HUES48 (cell line): ENCODE data around the gene ADSS1.
A peak's percentile ranks its signal among the peaks of the same experiment; 100 is the strongest.

Experiments used
- H3K27ac ChIP-seq: one replicate; pipeline ENCODE4 v1.7.0; 2013; ENCODE audit warnings: low read depth, low read length, inconsistent platforms
- H3K27me3 ChIP-seq: 2 replicates; pipeline ENCODE4 v1.6.1; 2013; ENCODE audit warnings: mild to moderate bottlenecking, low read length; ENCODE audit not compliant: control insufficient read depth, insufficient read depth
- H3K36me3 ChIP-seq: 2 replicates; pipeline ENCODE4 v1.6.1; 2013; ENCODE audit warnings: low read length; ENCODE audit not compliant: control insufficient read depth, insufficient read depth
- H3K4me1 ChIP-seq: 2 replicates; pipeline ENCODE4 v1.6.1; 2013; ENCODE audit warnings: mild to moderate bottlenecking, low read length; ENCODE audit not compliant: control insufficient read depth, insufficient read depth
- H3K4me3 ChIP-seq: 2 replicates; pipeline ENCODE4 v1.5.1; 2013; ENCODE audit warnings: mild to moderate bottlenecking, low read depth, low read length
- H3K9ac ChIP-seq: 2 replicates; pipeline ENCODE4 v1.6.1; 2013; ENCODE audit warnings: mild to moderate bottlenecking, low read depth, low read length, moderate library complexity
- H3K9me3 ChIP-seq: 2 replicates; pipeline ENCODE4 v1.6.1; 2013; ENCODE audit warnings: low read length; ENCODE audit not compliant: control insufficient read depth, insufficient read depth

The ADSS1 gene

GRCh38 chr14:104768437-104769323 is 44.7 kb downstream of the ADSS1 start:
- Histone ChIP-seq H3K4me3 (peak overlapping the region; percentile 27; the same call in 1 of the 2 replicates), H3K36me3 (peaks cover 32% of the 10 kb centered on the region), H3K27me3 (no peaks in the 10 kb centered on the region), H3K27ac (peak overlapping the region; percentile 46), H3K4me1 (no peaks in the 10 kb centered on the region; the same call in 1 of the 2 replicates), H3K9ac (no peak overlapping the region), H3K9me3 (peaks cover 5% of the 10 kb centered on the region)

DNA sequence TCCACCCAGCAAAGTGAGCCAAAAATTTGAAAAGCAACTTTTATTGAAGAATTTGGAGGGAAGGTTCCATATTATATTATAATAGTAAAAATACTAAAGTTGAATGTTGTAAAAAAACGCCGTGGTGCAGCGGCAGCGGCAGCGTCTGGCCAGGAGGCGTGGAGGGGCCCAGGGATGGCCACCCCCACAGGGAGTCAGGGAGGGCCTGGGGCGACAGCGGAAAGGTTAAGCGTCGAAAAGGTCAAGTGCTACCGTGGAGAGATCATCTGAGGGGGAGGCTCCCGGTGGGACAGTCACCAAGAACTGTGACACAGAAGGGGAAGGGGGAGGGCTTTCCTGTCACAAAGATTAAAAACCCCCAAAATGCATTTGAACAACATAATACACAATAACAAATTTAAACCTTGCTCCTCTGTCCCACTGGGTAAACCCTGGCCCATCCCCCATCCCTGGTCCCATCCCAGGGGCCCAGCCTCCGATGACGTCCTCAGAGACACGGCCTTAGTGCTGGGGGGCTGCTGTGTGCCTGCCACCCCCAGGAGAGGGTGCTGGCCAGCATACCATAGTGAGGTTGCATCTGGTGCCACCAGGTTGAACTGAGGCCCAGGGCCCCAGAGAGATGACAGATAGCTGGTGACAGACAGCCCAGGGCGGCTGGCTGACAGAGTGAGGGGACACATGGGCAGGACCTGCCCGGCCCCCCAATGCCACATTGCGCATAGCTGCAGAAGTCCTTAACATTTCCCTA is 45.5 kb downstream of the ADSS1 start:
- H3K27me3 ChIP-seq = no peaks in the 10 kb centered on the region
- H3K36me3 ChIP-seq = peaks cover 32% of the 10 kb centered on the region
- no peak overlapping the region for H3K27ac ChIP-seq
- no peak overlapping the region for H3K9ac ChIP-seq
- peaks cover 5% of the 10 kb centered on the region for H3K9me3 ChIP-seq
- no peaks in the 10 kb centered on the region; the same call in 1 of the 2 replicates for H3K4me1 ChIP-seq
- H3K4me3 ChIP-seq = no peak overlapping the region

GRCh38 chr14:104770072-104770579 is 46.1 kb downstream of the ADSS1 start:
- Histone ChIP-seq H3K27me3 (no peaks in the 10 kb centered on the region), H3K4me1 (no peaks in the 10 kb centered on the region; the same call in 1 of the 2 replicates), H3K36me3 (peaks cover 33% of the 10 kb centered on the region), H3K9ac (no peak overlapping the region), H3K27ac (no peak overlapping the region), H3K9me3 (peaks cover 5% of the 10 kb centered on the region), H3K4me3 (no peak overlapping the region)

DNA sequence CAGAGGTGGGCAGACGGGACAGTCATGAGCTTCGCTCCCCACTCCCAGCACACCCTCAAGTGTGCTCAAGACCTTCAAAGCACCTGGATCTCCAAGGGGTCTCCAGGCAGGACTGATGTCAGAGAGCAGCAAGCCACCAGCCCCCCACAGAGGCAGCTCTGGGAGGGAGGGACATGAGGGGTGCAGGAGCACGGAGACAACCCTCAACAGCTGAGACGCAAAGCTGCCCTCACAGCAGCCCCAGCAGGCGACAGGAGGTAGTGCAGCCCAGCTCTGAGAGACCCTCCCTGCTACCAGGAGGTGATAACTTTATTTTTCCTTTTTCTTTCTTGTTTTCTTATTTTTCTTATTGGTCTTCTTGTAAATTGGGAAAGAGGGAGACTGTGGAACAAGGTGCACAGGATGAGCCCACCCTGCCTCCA is 46.8 kb downstream of the ADSS1 start:
- Histone ChIP-seq H3K9ac (no peak overlapping the region), H3K27ac (no peak overlapping the region), H3K9me3 (peaks cover 5% of the 10 kb centered on the region), H3K36me3 (peaks cover 38% of the 10 kb centered on the region), H3K4me1 (no peaks in the 10 kb centered on the region; the same call in 1 of the 2 replicates), H3K4me3 (no peak overlapping the region), H3K27me3 (no peaks in the 10 kb centered on the region)

- no peaks in the 10 kb centered on the region; the same call in 1 of the 2 replicates for H3K4me1 ChIP-seq
- H3K36me3 ChIP-seq = peaks cover 38% of the 10 kb centered on the region
- H3K9me3 ChIP-seq = peaks cover 5% of the 10 kb centered on the region
- H3K27me3 ChIP-seq = no peaks in the 10 kb centered on the region
- H3K4me3 ChIP-seq = no peak overlapping the region
- no peak overlapping the region for H3K27ac ChIP-seq
- H3K9ac ChIP-seq = no peak overlapping the region
These were observed 47.3 kb downstream of the ADSS1 start for GRCh38 chr14:104771374-104771773.

DNA sequence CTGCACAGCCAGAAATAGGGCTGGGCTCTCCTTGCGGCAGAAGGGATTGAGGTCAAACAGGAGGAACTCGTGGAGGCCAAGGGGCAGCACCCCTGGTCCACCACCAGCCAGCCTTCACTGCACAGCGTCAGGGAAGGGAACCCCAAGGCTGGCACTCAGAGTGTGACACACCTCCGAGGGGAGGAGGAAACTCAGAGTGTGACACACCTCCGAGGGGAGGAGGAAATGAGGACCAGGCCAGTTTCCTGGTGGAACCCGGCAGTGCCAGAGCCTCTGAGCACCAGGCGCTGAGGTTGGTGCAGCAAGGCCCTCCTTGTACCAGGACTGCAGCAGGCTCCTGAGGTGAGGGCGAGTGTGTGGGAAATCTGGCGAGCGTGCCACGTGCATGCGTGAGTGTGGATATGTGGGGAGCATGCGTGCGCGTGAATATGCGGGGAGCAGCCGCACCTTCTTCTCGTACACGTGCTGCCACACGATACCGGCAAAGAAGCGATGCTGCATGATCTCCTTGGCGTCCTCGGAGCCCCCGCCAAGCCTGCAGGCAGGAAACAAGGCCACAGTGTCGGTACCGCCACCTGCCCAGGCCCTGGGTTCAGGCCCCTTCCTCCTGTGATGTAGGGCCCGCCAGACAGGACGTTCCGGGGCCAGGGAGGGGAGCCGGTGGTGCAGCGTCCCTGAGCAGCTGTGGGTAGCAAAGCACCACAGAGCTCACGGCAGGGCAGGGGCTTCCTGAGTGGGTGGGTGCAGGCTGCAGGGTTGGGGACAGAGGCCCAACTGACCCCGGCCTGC is 48.1 kb downstream of the ADSS1 start:
- peaks cover 38% of the 10 kb centered on the region for H3K36me3 ChIP-seq

DNA sequence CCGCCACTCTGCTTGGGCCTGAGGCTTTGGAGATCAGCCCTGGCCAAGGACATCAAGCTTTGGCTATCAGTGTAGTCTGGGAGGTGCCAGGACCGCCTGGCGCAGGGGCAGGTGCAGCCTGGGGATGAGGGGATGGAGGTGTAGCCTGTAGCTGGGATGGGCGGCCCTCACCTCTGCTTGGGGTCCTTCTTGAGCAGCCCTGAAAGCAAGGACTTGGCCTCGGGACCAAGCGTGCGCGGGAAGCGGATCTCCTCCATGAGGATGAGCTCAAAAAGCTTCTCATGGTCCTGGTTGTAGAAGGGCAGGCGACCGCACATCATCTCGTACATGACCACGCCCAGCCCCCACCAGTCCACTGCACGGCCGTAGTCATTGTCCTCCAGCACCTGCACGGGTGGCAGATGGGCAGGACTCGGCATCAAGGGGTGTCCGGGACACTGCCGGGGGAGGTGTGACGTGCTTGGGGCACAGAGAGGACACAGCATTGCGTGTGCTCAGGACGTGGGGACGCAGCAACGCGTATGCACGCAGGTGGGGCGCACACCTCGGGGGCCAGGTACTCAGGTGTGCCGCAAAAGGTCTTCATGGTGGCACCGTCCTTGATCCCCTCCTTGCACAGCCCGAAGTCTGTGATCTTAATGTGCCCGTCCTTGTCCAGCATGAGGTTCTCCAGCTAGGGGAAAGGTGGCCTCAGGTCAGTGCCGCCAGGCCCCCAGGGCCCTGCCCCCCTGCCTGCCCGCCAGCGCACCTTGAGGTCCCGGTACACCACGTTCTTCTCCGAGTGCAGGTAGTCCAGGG is 48.9 kb downstream of the ADSS1 start:
- Histone ChIP-seq H3K27ac (no peak overlapping the region), H3K4me3 (no peak overlapping the region), H3K4me1 (no peaks in the 10 kb centered on the region), H3K9ac (no peak overlapping the region), H3K36me3 (peaks cover 38% of the 10 kb centered on the region), H3K9me3 (peaks cover 5% of the 10 kb centered on the region), H3K27me3 (no peaks in the 10 kb centered on the region)

More for the DNA sequence above, 48.1 kb downstream of the ADSS1 start:
- H3K4me3 ChIP-seq = no peak overlapping the region
- no peak overlapping the region for H3K27ac ChIP-seq
- no peak overlapping the region for H3K9ac ChIP-seq
- no peaks in the 10 kb centered on the region; the same call in 1 of the 2 replicates for H3K4me1 ChIP-seq
- no peaks in the 10 kb centered on the region for H3K27me3 ChIP-seq
- H3K9me3 ChIP-seq = peaks cover 5% of the 10 kb centered on the region

DNA sequence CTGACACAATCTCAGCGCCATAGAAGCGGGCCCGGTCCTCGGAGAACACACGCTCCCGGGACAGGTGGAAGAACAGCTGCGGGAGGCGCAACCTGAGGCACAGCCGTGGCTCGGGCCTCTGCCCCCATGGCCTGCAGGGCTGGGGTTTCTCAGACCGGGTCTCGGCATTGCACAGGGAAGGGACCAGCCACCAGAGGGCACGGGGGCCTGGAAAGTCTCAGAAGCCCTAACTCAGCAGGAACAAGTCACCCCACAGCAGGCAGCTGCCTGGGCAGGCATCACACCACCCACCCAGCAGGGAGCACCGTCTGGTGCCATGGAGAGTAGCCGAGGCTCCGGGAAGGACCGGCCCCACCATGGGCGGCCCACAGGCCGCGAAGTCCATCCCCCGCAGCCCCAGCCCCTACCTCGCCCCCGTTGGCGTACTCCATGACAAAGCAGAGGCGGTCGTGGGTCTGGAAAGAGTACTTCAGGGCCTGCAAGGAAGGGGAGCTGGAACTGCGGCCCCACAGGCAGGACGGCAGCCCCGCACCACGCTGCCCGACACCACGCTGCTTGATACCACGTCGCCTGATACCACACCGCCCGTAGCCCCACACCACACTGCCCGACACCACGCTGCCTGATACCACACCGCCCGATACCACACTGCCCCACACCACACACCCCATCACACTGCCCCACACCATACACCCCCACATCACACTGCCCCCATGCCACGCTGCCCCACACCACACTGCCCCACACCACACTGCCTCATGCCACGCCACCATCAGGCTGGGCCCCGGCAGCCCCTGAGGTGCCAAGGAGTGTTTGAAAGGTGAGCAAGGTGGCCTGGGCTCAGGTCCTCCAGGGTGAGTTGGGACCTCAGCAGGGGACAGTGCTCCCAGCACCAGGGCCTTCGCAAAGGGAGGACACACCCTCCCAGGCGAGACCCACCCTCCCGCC is 49.8 kb downstream of the ADSS1 start:
- peaks cover 5% of the 10 kb centered on the region for H3K9me3 ChIP-seq
- H3K9ac ChIP-seq = no peak overlapping the region
- H3K36me3 ChIP-seq = peaks cover 38% of the 10 kb centered on the region
- H3K27ac ChIP-seq = no peak overlapping the region
- no peaks in the 10 kb centered on the region for H3K4me1 ChIP-seq
- H3K4me3 ChIP-seq = no peak overlapping the region
- no peaks in the 10 kb centered on the region for H3K27me3 ChIP-seq

DNA sequence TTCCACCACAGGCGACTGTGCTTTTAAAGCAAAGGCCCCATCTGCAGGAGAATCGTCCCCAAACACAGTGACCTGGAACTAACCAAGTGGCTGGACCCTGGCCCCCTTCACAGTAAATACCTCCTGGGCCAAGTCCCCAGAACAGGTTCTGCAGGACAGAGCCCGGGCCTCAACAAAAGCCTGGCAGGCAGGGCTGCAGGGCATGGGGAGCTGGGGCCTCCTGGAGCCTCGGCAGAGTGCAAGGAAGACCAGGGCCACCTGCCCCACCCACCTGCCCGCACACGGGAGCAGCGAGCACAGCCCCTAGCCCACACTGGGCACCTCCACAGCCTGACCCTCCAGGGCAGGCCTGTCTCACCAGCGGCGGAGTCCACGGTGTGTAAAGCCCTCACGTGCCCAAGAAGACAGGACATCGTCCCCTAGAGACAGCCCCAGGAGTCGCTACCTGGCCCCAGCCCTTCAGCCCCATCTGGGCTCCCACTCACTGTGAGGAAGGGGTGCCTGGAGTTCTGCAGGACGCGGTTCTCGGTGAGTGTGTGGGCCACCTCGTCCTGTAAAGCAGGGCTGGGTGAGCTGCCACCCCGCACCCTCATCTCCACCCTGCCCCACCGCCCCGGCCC is 50.5 kb downstream of the ADSS1 start:
- H3K36me3 ChIP-seq = peaks cover 38% of the 10 kb centered on the region
- H3K9me3 ChIP-seq = peaks cover 5% of the 10 kb centered on the region
- H3K4me1 ChIP-seq = no peaks in the 10 kb centered on the region
- no peak overlapping the region for H3K9ac ChIP-seq
- no peaks in the 10 kb centered on the region for H3K27me3 ChIP-seq
- no peak overlapping the region for H3K27ac ChIP-seq
- no peak overlapping the region for H3K4me3 ChIP-seq
